Measurements from ENCODE around the gene KIF21A. TPM values are rescaled to one million over a fixed set of nuclear protein-coding genes. Genes with fewer than 3 reads are reported as not detected.

KIF21A gene
- polyA plus RNA-seq, 1 of the 3 experiments (the other 2 are of a cell fraction), result 3.6 TPM

DNA sequence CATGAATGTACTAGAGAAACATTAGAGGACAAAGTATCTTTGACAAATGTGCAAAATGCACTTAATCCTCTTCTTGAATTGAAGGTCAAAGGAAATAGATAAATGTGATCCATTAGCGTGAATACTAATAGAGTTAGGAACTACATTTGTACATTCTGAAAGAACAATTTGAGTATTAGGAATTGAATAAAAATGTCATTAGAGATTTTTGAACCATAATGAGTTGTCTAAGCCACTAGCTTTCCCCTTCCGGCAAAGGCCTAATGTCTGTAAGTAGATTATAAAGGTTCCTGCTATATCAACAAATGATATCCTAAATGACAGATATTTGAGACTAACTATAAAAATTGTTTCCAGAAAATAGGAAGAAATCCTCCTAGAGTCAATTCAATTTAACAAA is 59.8 kb downstream of the KIF21A start:
- Histone ChIP-seq H3K27ac (ENCODE audit: low read depth in 2 of 2, low read length in 1 of 2) (peak overlapping the region in 1 of 2 experiments; percentile 99; a peak in 2 of 4 replicates), H3K27me3 (ENCODE audit: insufficient read depth) (no peaks in the 10 kb centered on the region), H3F3A (replicated peaks; ENCODE audit: insufficient read depth) (no peaks in the 10 kb centered on the region), H3K9ac (no peak overlapping the region), H3K4me3 (ENCODE audit: low read depth in 2 of 2, low read length in 1 of 2) (no peak overlapping the region), H4K20me1 (ENCODE audit: insufficient read depth) (no peaks in the 10 kb centered on the region), H3K9me2 (no peaks in the 10 kb centered on the region), H3K4me1 (ENCODE audit: control insufficient read depth in 1 of 2, insufficient read depth in 2 of 2, low read depth in 1 of 2, low read length in 1 of 2) (peaks cover 0 to 34% of the 10 kb centered on the region in 2 experiments; a peak in 2 of 4 replicates), H3K36me3 (replicated peaks in 1 of 2; ENCODE audit: control insufficient read depth in 1 of 2, insufficient read depth in 2 of 2, low read length in 1 of 2) (no peaks in the 10 kb centered on the region), H3K9me3 (no peaks in the 10 kb centered on the region), H3K79me2 (ENCODE audit: insufficient read depth) (no peaks in the 10 kb centered on the region; the same call in 1 of the 2 replicates), H3K4me2 (no peak overlapping the region), H2AFZ (ENCODE audit: low read depth) (no peak overlapping the region)
- peak; percentile 66 for TF ChIP-seq TEAD4 (IDR thresholded peaks at IDR 0.05; ENCODE audit: borderline replicate concordance, insufficient read depth)
- TF ChIP-seq EP300 (IDR thresholded peaks at IDR 0.05; ENCODE audit: borderline replicate concordance in 1 of 2, low read depth in 1 of 2, low read length in 1 of 2), result peak in 1 of 2 experiments; percentile 89; a peak in 2 of 4 replicates
- TF ChIP-seq, protein P1, sequence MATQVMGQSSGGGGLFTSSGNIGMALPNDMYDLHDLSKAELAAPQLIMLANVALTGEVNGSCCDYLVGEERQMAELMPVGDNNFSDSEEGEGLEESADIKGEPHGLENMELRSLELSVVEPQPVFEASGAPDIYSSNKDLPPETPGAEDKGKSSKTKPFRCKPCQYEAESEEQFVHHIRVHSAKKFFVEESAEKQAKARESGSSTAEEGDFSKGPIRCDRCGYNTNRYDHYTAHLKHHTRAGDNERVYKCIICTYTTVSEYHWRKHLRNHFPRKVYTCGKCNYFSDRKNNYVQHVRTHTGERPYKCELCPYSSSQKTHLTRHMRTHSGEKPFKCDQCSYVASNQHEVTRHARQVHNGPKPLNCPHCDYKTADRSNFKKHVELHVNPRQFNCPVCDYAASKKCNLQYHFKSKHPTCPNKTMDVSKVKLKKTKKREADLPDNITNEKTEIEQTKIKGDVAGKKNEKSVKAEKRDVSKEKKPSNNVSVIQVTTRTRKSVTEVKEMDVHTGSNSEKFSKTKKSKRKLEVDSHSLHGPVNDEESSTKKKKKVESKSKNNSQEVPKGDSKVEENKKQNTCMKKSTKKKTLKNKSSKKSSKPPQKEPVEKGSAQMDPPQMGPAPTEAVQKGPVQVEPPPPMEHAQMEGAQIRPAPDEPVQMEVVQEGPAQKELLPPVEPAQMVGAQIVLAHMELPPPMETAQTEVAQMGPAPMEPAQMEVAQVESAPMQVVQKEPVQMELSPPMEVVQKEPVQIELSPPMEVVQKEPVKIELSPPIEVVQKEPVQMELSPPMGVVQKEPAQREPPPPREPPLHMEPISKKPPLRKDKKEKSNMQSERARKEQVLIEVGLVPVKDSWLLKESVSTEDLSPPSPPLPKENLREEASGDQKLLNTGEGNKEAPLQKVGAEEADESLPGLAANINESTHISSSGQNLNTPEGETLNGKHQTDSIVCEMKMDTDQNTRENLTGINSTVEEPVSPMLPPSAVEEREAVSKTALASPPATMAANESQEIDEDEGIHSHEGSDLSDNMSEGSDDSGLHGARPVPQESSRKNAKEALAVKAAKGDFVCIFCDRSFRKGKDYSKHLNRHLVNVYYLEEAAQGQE (IDR thresholded peaks at IDR 0.05; ENCODE audit: low read depth, low read length), result no peak
- TF ChIP-seq, protein P2, sequence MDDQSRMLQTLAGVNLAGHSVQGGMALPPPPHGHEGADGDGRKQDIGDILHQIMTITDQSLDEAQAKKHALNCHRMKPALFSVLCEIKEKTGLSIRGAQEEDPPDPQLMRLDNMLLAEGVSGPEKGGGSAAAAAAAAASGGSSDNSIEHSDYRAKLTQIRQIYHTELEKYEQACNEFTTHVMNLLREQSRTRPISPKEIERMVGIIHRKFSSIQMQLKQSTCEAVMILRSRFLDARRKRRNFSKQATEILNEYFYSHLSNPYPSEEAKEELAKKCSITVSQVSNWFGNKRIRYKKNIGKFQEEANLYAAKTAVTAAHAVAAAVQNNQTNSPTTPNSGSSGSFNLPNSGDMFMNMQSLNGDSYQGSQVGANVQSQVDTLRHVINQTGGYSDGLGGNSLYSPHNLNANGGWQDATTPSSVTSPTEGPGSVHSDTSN (IDR thresholded peaks at IDR 0.05), result no peak
- no peak for TF ChIP-seq SMC3 (IDR thresholded peaks at IDR 0.05; ENCODE audit: low read depth, low read length)
- no peak for TF ChIP-seq TAF1 (IDR thresholded peaks at IDR 0.05; ENCODE audit: borderline replicate concordance, low read depth, low read length)
- TF ChIP-seq NRF1 (IDR thresholded peaks at IDR 0.05; ENCODE audit: low read depth, low read length), result no peak
- TF ChIP-seq RCOR1 (IDR thresholded peaks at IDR 0.05; ENCODE audit: low read length), result peak; percentile 45; the same call in 1 of the 2 replicates
- 78% methylated on average over 2 of the region's 2 CpGs for WGBS (ENCODE audit: low lambda C conversion rate)
- ChIA-PET POLR2A (interaction anchor here (1.2 to 1.4 kb wide), 2 partner anchors 8 to 59 kb away, joined by 3 to 6 read pairs; partner anchors contain the start of gene KIF21A), CTCF (interaction anchor here (0.6 to 2.7 kb wide), 6 partner anchors 10 to 313 kb away, joined by 3 to 12 read pairs (median 3); no protein-coding TSS in a partner anchor)
- DNase-seq, result no peak

DNA sequence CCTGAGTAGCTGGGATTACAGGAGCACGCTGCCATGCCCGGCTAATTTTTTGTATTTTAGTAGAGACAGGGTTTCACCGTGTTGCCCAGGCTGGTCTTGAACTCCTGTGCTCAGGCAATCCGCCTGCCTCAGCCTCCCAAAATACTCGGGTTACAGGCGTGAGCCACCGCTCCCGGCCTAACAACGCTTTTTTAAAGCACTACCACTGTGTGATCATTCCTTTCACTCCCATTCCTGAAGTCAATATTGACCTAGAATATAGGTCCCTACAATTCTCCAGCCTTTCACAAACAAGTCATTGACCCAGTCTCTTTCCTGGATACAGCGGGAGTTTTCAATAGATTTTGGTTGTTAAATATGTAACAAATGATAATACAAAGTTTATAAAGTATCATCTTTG is 62.8 kb downstream of the KIF21A start:
- no peaks in the 10 kb centered on the region for H3K9me3 ChIP-seq
- H4K20me1 ChIP-seq (ENCODE audit: insufficient read depth), result no peaks in the 10 kb centered on the region
- ChIA-PET CTCF (interaction anchor here (1.0 to 1.1 kb wide), 2 partner anchors 20 to 69 kb away, joined by 3 read pairs; no protein-coding TSS in a partner anchor), POLR2A (no interaction called here)
- H3K9ac ChIP-seq, result no peak overlapping the region
- H3K27ac ChIP-seq (ENCODE audit: low read depth in 2 of 2, low read length in 1 of 2), result peak overlapping the region in 1 of 2 experiments; percentile 45; a peak in 1 of 4 replicates
- no peaks in the 10 kb centered on the region for H3K9me2 ChIP-seq
- no peaks in the 10 kb centered on the region for H3K27me3 ChIP-seq (ENCODE audit: insufficient read depth)
- no peaks in the 10 kb centered on the region for H3F3A ChIP-seq (replicated peaks; ENCODE audit: insufficient read depth)
- H3K79me2 ChIP-seq (ENCODE audit: insufficient read depth), result no peaks in the 10 kb centered on the region
- no peak overlapping the region for H2AFZ ChIP-seq (ENCODE audit: low read depth)
- no peak for DNase-seq
- H3K4me3 ChIP-seq (ENCODE audit: low read depth in 2 of 2, low read length in 1 of 2), result no peak overlapping the region
- H3K4me1 ChIP-seq (ENCODE audit: control insufficient read depth in 1 of 2, insufficient read depth in 2 of 2, low read depth in 1 of 2, low read length in 1 of 2), result peaks cover 0 to 29% of the 10 kb centered on the region in 2 experiments; a peak in 2 of 4 replicates
- 84% methylated on average over 10 of the region's 10 CpGs for WGBS (ENCODE audit: low lambda C conversion rate)
- no peaks in the 10 kb centered on the region for H3K36me3 ChIP-seq (replicated peaks in 1 of 2; ENCODE audit: control insufficient read depth in 1 of 2, insufficient read depth in 2 of 2, low read length in 1 of 2)
- no peak for TF ChIP-seq SMC3 (IDR thresholded peaks at IDR 0.05; ENCODE audit: low read depth, low read length)
- TF ChIP-seq SIN3A (IDR thresholded peaks at IDR 0.05; ENCODE audit: borderline replicate concordance, low read depth, low read length), result no peak
- TF ChIP-seq TCF12 (IDR thresholded peaks at IDR 0.05), result no peak
- TF ChIP-seq EP300 (IDR thresholded peaks at IDR 0.05; ENCODE audit: borderline replicate concordance in 1 of 2, low read depth in 1 of 2, low read length in 1 of 2), result no peak
- no peak for TF ChIP-seq MXI1 (IDR thresholded peaks at IDR 0.05; ENCODE audit: low read depth, low read length)
- TF ChIP-seq ELF1 (IDR thresholded peaks at IDR 0.05), result no peak
- no peak for TF ChIP-seq RFX5 (IDR thresholded peaks at IDR 0.05; ENCODE audit: low read length)
- H3K4me2 ChIP-seq, result no peak overlapping the region

Data from SK-N-SH (cell line).